ENCODE measurements around the gene SYT15. TPM values are rescaled to one million over a fixed set of nuclear protein-coding genes. Genes with fewer than 3 reads are reported as not detected.

The SYT15 gene
- total RNA-seq, 1 donor from 2014 or later = 10.4 TPM

DNA sequence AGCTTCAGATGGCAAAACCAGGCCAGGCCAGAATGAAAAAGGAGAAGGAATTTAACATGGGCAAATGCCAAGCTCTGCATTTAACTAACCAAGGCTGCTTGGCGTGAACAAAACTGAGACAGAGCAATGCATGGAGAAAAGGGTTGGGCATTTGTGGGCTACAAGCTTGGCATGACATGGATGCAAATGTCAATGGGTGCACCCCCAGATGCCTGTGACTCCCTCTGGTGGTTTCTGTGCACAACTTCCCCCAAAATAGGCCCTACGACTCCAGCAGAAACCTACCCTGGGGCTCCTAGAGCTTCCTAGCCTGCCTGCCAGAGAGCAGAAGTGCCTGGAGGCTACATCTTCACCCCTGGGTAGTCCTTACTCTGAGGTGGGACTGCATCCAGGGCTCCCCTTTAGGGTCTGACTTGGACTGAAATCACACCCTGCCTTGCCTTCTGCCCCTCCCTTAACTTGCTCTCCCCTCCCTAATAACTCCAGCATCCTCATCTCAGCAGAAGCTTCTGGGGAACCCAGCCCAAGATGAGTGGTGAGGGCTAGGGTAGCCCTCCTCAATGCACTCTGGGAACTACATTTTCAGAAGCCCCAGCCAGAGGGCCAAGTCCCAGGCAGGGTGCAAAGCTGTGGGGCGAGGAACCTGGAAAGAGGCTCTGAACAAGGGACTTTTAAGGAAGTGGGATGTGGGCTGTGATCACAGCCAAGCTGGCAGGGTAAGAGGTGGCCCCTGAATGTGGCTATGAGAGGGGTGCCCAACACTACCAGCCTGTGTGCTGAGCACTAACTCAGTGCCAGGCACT lies 33.7 kb upstream of the SYT15 start:
- peak; percentile 46 for DNase-seq (ENCODE audit: low spot score)

DNA sequence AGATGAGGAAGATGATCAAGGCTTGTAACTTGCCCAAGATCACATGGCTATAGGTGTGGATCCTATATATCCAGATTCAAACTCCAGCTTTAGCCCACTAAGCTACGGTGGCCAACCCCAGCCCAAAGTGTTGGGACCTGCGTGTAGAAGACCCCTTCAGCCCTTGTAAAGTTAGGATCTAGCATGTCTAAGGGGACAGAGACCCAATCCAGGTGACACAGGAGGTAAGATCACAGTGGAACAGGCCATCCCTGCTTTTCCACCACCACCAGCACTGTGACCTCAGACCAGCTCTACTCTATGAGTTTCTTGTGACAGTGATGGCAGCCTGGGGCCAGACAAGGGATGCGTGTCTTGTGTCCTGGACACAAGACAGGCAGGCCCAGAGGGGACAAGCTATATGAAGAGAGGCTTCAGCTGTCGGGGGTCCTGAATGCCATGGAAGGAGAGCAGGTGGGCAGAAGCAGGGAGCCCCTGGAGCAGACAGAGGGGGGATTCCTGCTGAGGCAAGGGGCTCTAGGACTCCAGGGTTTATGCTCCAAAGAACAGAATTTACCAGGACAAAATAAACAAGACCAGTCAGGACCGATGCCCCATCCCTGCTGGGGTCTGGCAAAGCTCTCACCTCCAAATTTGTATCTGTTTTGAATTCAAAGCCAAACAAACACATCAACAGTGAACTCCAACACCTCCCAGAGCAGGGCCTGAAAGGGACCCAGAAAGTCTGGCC lies 32.9 kb upstream of the SYT15 start:
- peak; percentile 42 for DNase-seq (ENCODE audit: low spot score)

GRCh38 chr10:46546591-46547540 lies 32.1 kb upstream of the SYT15 start:
- peak; percentile 43 for DNase-seq (ENCODE audit: low spot score)

- DNase-seq (ENCODE audit: low spot score) = peak; percentile 42
Measured at GRCh38 chr10:46547541-46548497, 31.1 kb upstream of the SYT15 start.

- peak; percentile 41 for DNase-seq (ENCODE audit: low spot score)
Measured at GRCh38 chr10:46548498-46549090, 30.3 kb upstream of the SYT15 start.

DNA sequence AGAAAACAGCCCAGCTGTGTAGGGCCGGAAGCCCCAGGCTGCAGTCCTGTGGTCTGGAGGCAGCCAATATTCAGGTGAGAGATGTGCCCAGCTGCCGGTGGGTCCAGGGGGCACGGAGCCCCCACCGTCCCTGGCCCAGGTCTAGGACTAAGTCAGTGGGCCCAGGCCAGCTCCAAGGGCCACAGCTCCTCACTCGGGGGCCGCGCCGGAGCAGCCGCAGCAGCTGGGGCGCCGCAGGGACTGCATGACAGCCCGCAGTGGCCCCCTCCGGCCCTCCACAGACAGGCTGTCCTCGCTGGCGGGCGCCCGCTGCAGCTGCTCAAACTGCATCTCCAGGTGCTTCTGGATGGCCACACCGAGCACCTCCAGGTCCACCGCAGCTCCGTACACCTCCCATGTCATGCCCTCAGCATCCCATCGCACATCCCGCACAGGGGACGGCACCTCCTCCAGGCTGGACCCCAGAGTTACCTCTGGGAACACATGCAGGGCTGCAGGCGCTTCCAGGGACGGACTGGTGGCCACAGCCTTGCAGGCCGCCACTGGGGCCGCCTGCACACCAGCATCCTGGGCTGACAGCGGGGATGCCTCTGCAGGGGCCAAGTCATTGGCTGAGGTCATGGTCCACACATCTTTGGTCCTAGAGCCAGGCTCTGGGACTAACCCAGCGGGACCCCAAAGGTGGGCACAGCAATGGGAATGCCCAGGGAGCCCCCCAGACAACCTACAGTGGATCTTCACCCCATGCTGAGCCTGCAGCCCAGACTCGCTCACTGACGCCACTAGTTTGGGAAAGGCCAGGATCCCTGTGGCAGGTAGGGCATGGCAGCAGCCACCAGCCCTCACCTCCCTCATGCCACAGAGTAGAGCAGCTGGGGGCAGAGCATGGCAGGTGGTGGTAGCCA lies 29.5 kb upstream of the SYT15 start:
- DNase-seq (ENCODE audit: low spot score) = peak; percentile 41

GRCh38 chr10:46550076-46550790 lies 28.7 kb upstream of the SYT15 start:
- DNase-seq (ENCODE audit: low spot score) = peak; percentile 41

- peak; percentile 42 for DNase-seq (ENCODE audit: low spot score)
Measured at GRCh38 chr10:46550795-46551700, 27.9 kb upstream of the SYT15 start.

- peak; percentile 40 for DNase-seq (ENCODE audit: low spot score)
Measured at GRCh38 chr10:46551701-46552525, 27.0 kb upstream of the SYT15 start.

GRCh38 chr10:46552526-46553237 lies 26.2 kb upstream of the SYT15 start:
- DNase-seq (ENCODE audit: low spot score) = peak; percentile 40

- DNase-seq (ENCODE audit: low spot score) = peak; percentile 41
Measured at GRCh38 chr10:46553238-46554049, 25.5 kb upstream of the SYT15 start.

DNA sequence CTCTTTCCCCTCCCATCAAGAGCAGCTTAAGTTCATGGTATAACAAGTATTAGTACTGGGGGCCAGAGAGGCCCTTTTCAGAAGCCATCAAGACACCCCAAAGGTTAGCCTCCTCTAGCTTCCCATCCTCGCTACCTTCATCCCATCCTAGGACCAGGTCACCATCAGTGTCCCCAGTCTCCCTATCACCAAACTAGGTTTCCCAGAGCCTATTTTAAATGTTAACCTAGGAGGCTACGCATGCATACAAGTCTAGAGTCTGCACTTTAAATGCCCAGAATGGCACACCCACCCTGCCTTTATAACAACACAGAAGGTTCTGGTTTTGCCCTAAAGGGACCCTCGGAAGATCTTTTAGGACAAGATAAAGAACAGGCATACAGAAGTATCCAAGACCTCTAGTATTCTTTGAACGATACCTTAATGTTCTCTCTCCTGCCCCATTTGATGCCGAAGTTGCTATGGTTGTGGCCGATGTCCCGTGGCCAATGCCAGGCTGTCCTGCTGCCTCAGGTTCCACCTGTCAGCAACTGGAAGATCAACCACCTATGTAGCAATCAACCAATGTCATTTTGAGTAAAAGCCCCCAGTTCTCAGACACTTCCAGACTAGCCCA lies 24.7 kb upstream of the SYT15 start:
- DNase-seq (ENCODE audit: low spot score) = no peak

DNA sequence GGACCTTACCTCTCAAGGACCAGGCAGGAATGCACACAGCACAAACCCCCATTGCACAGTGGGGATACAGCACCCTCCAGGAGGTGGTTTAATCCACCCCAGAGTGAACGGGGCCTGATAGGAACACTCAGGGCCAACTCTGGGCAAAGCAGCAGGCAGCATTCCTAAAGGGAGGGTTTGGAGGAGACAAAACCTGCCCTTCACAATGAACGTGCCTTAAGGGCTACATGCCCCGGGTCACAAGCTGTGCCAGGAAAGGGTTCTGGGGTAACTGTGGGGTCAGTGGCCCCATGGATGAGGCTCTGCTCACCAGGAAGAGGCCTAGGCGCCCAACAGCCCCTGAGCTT lies 23.6 kb upstream of the SYT15 start:
- peak; percentile 45 for DNase-seq (ENCODE audit: low spot score)

DNA sequence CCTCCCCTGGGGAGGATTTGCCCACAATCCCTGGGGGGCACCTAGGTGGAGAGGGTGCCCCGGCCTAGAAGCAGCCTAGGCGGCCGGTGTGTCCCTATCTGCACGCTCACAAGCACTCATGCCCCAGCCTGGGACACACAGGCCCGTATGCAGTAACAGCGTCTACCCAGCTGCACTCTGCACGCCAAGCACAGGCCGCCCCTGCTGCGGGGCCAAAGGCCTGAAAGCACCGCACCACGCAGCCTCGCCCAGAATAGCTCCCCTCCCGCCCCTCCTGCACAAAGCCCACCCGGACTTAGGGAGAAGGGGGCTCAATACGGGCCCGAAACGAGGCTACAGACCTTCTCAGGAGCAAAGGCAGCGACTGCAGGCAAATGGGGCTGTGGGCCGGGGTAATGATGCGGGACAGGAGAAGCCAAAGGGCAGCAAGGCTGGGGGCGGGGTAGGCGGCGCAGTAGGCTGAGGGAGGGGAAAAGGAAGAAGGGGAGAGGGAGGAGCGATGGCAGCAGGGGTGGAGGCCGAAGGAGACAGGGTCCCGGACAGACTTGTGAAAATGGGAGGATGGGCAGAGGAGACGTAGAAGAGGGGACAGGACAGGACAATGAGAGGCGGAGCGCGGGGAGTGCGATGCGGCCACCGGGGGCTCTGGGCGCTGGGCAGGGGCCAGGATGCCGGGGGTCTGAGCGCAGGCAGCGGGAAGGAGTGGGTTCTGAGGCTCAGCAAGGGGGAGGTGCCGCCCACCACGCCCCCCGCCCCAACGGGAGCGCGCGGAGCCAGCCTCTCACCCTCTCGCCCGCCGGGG lies 23.0 kb upstream of the SYT15 start:
- peak; percentile 50 for DNase-seq (ENCODE audit: low spot score)

Measured in ureter (tissue), 1 donor.